Femur (tissue), 1 donor: ENCODE results near the gene MDN1.
"Not testable (repeated sequence)": the region's sequence is repeated elsewhere in the genome, so short reads cannot be mapped to it uniquely, and the experiment has no call there.

Source experiments
- DNase-seq: peaks from one replicate; pipeline ENCODE4 v3.0.0-alpha.2; 2017

The MDN1 gene

DNA sequence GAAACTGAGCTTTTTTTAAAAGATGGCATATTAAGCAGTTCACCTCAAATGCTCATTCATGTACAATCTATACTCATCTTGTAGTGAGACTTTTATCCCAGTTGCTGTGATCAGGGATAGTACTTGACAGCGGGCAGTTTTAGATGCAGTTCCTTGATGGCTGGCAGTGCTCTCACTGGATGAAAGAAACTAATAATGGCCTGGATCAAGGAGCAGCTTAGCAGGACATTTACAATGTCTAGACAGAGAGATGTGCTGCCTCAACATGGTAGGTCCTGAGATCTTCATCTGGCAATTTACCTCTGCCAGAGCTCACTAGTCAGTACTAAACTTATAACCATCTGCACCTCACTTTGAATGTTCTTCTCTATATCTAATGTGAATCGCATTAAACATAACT is 134.3 kb downstream of the MDN1 start:
- no peak for DNase-seq

- no peak for DNase-seq
Observed at GRCh38 chr6:89682991-89683390, 136.6 kb downstream of the MDN1 start.

GRCh38 chr6:89681983-89682564 is 137.5 kb downstream of the MDN1 start:
- DNase-seq = no peak

GRCh38 chr6:89680551-89680950 is 139.0 kb downstream of the MDN1 start:
- no peak for DNase-seq

DNA sequence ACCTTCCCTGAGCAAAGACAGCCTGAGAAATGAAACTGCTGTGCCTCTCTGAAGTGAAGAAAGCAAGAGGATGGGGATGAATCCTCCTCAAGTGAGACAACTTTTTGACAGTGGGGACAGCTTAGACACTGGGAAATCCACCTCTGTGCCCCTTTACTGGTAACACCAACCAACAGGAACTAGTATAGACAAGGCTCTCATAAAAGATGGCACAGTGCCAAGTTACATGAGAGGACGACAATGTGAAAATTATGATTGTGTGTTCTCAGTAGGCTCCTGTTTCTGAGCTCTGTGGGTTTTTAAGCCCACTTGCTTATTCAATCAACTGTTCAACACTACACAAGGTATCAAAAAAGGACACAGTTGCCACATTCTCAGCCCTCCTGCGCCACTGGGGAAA is 139.4 kb downstream of the MDN1 start:
- no peak for DNase-seq

DNA sequence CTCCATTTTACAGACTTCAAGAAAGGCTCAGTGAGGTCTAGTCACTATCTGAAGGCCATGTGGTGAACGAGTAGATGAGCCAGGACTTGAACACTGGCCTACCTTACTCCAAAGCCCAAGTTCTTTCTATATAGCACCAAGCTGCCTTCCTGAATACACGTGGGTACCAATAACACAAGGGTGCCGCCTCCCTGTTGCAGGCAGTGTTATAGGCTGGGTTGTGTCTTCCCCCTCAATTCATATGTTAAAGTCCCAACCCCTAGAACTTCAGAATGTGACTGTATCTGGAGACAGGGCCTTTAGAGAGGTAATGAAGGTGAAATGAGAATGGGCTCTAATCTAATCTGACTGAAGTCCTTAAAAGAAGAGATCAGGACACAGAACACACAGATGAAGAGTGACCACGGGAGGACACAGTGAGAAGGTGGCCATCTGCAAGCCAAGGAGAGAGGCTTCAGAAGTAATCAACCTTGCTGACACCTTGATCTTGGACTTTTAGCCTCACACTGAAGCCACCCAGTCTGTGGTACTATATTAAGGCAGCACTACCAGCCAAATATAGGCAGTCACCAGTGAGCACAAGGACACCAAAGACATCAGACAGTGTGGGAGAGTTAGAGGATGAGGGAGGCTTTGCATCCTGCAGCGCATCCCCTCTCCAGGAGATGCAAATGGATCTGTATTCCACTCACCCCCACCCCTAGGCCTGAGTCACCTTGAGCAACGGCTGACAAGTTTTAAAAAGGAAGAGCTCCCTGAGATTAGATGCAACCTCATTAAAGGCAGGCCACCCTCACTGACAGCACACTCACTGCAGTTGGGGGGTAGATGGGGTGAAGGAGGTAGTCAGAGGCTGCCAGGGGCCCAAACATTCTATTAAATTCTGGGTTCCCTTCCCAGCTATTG is 140.1 kb downstream of the MDN1 start:
- no peak for DNase-seq

DNA sequence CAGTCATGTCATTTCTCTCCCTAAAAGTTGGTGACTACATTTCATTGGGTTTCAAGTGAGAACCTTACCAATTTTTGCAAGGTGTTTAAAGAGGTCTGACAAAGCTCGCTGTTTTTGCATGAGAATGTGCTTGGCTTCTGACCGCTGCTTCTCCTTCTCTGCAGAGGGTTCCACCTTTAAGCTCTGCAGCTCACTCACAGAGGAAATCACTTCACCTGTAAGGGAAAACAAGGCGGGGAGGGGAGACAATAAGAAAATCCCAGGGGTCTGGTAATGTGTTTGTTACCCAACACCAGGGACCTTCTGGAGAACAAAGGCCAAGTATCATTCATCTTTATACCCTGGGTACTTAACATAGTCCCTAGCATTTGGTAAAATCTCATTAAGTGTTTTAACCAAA is 141.1 kb downstream of the MDN1 start:
- no peak for DNase-seq

DNA sequence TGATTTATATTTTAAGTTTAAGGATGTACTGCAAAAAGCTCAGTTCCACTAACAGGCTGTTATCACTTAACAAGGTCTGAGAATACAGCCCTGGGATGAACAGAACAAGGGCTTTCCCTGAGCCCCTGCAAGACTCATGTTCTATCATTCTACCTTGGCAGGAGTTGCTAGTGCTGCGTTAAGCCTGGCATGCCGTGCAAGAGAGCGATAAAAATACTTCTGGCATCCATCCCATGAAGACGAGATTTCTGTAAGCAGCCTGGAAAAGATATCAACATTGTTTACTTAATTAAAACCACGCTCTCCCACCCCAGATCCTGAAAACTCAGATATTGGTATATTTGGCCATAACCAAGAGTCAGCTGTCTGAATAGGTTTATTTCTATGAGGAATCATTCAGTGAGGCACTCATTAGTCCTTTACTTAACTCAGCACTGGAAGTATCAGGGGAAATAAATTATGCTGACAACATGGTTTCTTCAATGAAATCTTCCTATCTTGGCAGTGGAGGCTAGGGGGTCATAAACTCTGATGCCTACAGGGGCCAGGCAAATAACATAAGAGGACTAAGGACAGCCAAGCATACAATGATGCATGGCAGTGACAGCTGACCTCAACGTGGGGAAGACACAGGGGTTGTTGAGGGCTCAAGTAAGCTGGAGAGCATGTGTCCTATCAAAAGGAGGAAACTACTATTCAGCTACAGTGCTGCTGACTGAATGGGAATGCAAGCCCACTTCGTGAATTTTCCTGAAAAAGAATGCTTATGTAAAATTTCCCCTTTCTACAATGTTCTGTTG is 143.4 kb downstream of the MDN1 start:
- DNase-seq = no peak

DNA sequence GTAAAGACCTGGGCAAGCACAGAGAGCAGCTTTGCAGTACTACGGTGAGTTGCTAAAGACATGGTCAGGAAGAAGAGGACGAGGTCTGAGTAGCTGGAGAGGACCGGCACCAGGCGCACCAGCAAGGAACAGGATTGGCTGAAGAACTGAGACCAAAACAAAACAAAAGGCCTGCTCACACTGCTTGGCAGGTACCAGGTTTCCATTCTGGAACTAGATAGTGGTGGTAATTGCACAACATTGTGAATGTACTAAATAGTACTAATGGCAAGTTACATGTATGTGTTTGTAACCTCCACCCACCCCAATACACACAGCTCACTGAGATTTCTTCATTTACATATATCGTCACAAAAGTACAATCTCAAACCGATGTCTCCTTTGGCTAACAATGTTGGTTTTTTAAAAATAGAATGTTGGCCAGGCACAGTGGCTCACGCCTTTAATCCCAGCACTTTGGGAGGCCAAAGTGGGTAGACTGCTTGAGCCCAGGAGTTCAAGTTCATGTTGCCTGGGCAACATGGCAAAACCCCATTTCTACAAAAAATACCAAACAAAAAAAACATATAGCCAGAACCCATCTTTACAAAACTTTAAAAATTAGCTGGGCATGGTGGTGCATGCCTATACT is 148.5 kb downstream of the MDN1 start:
- DNase-seq = no peak

DNA sequence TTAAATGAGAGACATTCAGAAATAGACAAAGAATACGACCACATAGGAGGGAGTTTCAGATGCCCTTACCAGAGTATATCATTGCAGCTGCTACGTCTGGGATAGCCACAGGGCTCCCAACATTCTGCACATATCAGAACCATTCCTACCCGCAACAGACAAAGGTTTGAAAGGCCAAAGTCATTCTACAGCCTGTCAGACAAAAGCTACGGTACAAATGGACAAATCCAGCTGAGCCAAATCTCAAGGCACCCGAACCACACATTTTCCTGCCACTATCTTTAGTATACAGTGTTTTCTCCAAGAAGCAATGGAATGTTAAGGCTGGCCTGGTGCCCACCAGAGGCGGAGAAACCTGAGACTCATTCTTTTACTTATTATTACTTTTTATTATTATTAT is 150.6 kb downstream of the MDN1 start:
- no peak for DNase-seq

DNA sequence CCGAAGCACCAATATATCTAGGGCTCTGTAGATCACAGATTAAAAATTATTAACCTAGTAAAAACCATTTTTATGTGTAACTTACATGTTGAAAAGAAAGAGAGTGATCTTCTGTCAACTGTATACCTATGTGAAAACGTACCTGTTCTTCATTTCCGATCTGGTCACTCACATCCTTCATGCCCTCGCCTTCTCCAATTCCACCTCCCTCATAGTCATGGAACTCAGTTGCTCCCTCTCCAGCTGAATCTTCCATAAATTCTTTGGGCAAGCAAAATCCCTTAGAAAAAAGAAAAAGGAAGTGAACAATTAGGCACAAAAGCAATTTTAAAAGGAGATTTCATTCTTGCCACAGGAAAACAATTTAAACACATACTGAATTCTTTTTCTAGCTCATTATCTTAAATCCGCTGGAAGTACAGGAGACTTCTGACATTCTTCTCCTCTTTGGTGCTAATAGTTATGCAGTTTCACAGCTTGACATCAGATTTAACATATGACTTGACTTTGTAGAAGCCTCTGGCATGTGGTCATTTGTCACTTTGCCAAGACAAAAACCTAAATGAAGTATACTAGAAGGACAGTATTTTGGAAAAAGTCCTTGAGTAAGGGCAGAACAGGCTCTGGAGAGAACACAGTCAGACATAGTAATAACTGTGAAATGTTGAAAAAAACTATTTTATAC is 151.6 kb downstream of the MDN1 start:
- DNase-seq = no peak

DNA sequence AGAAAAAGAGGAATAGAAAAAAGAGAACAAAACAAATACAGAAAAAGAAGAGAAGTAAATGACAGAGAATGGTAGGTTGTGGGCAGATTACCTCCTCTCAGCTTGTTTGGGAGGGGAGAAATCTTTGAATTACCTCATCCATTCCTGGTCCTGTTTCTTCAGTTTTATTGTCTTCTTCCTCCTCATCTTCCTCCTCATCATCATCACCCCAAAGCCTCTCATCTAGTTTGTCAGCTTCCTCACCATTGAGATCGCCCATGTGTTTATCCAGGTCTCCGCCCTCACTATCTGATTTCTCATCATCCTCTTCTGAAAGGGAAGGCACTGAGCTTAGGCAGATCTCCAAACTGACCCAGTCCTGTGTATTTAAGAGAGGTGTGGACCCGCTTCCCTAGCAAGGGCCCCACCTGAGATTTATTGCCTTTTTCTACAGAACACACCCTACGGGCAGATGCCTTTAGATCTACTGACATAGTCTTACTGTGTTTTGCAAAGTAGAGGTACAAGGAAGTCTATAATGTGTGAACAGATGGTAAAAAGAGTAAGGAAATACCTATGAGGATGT is 156.9 kb downstream of the MDN1 start:
- DNase-seq = no peak

DNA sequence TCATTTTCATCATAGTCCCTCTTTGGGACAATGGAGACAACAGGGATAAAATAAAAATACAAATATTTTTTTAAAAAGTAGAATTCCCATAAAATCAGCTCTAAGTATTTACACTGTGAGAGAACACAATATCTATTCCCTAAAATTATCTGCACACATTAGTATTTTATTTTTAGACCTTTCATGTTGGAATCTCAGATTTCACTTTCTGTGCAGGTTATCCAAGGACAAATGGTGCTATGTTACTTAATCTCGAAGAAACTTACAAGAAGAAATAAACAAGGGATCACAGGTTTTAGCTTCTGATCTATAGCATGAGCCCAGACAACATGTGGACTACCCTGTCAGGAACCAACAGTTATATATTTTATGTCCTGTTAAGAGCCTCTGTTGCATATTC is 158.0 kb downstream of the MDN1 start:
- DNase-seq = no peak

GRCh38 chr6:89660981-89661380 is 158.6 kb downstream of the MDN1 start:
- no peak for DNase-seq

GRCh38 chr6:89657445-89658158 is 162.0 kb downstream of the MDN1 start:
- no peak for DNase-seq

DNA sequence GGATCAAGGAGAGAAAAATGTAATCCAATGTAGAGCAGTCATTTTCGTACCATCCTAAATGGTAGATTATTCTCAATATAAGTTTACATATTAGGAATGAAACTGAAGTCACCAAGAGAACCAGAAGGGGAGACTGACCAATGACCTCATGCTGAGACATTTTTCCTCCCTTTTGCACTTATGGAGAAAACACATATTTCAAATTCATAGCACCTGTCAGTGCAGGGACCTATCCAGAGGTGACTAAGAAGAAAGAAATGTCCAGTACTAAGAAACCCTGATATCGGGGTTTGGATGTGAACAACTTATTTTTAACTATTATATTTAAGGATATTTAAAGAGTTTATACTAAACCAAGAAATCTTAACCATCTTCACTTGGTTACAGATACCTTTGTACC is 164.5 kb downstream of the MDN1 start:
- DNase-seq = no peak

DNA sequence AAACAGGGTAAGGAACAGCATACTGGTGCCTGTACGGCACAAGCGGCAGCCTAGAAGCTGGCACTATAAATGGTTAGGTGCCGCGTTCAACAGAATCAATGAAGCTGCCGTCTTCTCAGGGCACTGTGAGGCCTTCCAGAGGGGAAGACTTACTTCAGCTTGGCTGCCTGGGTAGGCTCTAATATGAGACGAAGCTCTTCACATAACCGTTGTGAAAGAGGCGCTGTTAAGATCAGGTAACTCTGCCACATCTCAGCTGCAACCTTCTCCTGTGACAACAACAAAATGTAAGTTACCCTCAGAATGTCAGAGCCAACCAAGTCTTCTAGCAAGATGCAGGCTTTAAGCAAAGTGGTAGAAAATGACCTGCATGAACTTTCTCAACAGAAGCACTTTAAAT is 169.0 kb downstream of the MDN1 start:
- DNase-seq = no peak

DNA sequence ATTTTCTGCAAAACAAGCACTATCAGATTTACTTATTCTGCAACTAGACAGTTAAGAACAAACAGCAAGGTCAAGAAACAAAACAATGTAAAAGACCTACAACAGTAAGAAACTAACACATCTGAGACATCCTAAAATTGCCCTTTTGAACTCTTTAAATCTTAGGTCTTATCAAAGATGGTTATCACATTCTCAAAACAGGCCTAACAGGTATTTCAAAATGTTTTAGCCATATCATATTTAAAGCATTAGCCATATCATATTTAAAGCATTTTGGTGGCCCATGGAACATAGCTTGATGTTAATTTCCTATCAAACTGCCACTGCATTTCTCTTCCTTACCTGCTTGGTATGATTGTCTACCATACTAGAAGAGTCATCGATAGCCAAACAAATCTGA is 169.9 kb downstream of the MDN1 start:
- no peak for DNase-seq

DNA sequence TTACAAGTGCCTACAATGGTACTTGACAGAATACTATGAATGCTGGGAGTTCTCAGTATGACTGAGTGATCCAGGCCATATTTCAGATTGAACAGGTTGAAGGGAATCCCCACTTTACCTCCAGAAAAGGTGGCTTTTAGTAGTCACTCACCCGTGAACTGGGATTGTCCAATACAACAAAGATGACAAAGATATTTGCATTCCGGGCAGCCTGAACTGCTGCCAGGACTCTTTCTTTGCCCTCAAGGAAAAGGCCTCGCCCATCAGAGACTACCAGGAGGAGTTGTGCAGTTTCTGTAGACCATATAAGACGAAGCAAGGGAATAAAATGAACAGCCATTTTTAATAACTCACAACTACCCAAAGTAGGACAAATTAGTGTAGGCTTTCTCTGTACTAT is 174.7 kb downstream of the MDN1 start:
- DNase-seq = no peak

DNA sequence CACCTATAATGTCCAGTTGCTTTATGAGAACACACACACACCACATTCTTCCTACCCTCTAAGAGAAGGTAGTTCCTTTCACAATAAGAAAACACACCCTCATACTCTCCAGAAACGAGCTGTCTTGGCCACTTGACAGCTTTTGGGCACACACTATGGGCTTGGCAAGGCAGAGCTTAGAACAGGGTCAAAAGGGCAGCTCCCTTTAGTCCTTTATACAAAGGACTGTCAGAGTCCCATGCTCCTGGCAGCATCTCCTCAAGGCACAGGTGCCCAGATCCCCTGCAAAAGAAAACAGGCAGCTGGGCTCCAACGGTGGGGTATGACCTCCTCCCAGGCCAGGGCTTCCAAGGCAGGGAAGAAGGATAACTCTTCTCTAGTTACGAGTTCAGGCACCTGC is 176.2 kb downstream of the MDN1 start:
- DNase-seq = no peak

- DNase-seq = no peak
Observed at GRCh38 chr6:89642956-89643355, 176.6 kb downstream of the MDN1 start.

- DNase-seq = not testable (repeated sequence)
Observed at GRCh38 chr6:89641581-89641980, 178.0 kb downstream of the MDN1 start.
